Fibroblast of lung (primary cell): Measurements from ENCODE around the gene CD247.

Experiments
- EZH2 ChIP-seq: IDR thresholded peaks from 2 replicates; pipeline ENCODE4 v1.5.1; 2012; ENCODE audit warnings: low read length, control low read depth, mild to moderate bottlenecking; ENCODE audit errors: missing control alignments
- TF ChIP-seq, protein P1 (sequence below), 2 donors: IDR thresholded peaks in 1 of 2; conservative IDR thresholded peaks in 1 of 2; 1 replicate in 1 of 2; 2 replicates in 1 of 2; pipeline ENCODE4 v1.5.1; 2011 to 2012; ENCODE audit warnings: low read length in 2 of 2, control low read depth in 1 of 2, inconsistent platforms in 1 of 2, low read depth in 1 of 2, mild to moderate bottlenecking in 1 of 2

DNA sequence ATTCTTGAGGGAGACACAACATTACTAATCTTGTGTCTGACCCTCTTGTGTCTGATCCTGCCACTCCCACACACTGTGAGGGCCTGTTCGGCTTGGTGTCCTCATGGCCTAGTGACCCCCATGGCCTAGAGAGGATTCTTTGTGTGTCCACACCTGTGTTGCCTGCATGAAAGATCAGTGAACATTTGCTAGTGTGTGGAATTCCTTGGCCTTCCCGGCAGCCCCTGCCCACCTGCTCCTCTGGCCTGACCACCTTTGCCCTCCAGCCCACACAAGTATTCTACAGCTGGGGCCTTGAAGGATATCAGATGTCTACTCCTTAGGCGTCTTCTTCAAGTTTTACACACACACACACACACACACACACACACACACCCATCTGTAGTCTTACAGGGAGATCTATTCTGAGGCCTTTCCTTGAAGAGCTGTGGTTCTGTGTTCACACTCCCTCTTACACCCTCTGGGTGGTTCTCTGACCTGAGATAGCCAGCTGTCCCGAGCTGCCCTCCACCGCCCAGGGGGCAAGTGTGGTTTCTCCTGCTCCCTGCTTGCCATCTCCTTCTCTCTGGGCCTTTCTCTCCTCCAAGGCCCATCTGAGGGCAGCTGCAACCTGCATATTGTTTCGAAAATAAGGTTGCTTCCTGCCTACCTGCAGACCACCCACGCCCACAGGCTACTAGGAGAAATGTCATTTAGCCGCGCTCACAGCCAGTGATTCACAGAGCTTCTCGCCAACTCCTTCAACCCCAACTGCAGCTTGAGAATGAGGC, 45.4 kb downstream of the CD247 start:
- TF ChIP-seq, protein P1, sequence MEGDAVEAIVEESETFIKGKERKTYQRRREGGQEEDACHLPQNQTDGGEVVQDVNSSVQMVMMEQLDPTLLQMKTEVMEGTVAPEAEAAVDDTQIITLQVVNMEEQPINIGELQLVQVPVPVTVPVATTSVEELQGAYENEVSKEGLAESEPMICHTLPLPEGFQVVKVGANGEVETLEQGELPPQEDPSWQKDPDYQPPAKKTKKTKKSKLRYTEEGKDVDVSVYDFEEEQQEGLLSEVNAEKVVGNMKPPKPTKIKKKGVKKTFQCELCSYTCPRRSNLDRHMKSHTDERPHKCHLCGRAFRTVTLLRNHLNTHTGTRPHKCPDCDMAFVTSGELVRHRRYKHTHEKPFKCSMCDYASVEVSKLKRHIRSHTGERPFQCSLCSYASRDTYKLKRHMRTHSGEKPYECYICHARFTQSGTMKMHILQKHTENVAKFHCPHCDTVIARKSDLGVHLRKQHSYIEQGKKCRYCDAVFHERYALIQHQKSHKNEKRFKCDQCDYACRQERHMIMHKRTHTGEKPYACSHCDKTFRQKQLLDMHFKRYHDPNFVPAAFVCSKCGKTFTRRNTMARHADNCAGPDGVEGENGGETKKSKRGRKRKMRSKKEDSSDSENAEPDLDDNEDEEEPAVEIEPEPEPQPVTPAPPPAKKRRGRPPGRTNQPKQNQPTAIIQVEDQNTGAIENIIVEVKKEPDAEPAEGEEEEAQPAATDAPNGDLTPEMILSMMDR (conservative IDR thresholded peaks at IDR 0.05 in 1 of 2, IDR thresholded peaks at IDR 0.05 in 1 of 2; ENCODE audit: low read depth in 1 of 2, low read length in 2 of 2) = no peak
- TF ChIP-seq EZH2 = no peak
